CD14-positive monocyte (primary cell): Measurements from ENCODE around the gene NEK6. TPM values are rescaled to one million over a fixed set of nuclear protein-coding genes. Genes with fewer than 3 reads are reported as not detected.

Experiments used
- DNase-seq, 3 donors: peaks; one replicate each; pipeline ENCODE4 v3.0.0-alpha.2; 2011 to 2022
- H2AFZ ChIP-seq: 2 replicates; pipeline ENCODE4 v1.6.0; 2012; ENCODE audit warnings: mild to moderate bottlenecking, low read depth, low read length, inconsistent platforms; ENCODE audit not compliant: insufficient read depth, poor library complexity, severe bottlenecking
- H3K27ac ChIP-seq, 2 donors: 1 replicate in 1 of 2; 2 replicates in 1 of 2; pipeline ENCODE4 v1.5.1; 2012 to 2013; ENCODE audit warnings: low read length in 2 of 2, control low read depth in 1 of 2, inconsistent platforms in 1 of 2, low read depth in 1 of 2, mild to moderate bottlenecking in 1 of 2
- H3K27me3 ChIP-seq, 2 donors: one replicate each; pipeline versions ENCODE4 v1.6.0 to v1.6.1; 2011 to 2013; ENCODE audit warnings: low read length in 2 of 2; ENCODE audit not compliant: control insufficient read depth in 2 of 2, insufficient read depth in 2 of 2
- H3K36me3 ChIP-seq, 2 donors: replicated peaks in 1 of 2; 1 replicate in 1 of 2; 2 replicates in 1 of 2; pipeline versions ENCODE4 v1.5.1 to v1.6.1; 2012 to 2013; ENCODE audit warnings: low read length in 2 of 2, control low read depth in 1 of 2, inconsistent platforms in 1 of 2, mild to moderate bottlenecking in 1 of 2; ENCODE audit not compliant: insufficient read depth in 2 of 2, control insufficient read depth in 1 of 2
- H3K4me1 ChIP-seq, 2 donors: 1 replicate in 1 of 2; 2 replicates in 1 of 2; pipeline versions ENCODE4 v1.5.1 to v1.6.1; 2012 to 2013; ENCODE audit warnings: low read length in 2 of 2, control low read depth in 1 of 2, inconsistent platforms in 1 of 2, mild to moderate bottlenecking in 1 of 2, moderate library complexity in 1 of 2; ENCODE audit not compliant: insufficient read depth in 2 of 2, control insufficient read depth in 1 of 2
- H3K4me2 ChIP-seq: replicated peaks from 2 replicates; pipeline ENCODE3; 2012; ENCODE audit warnings: low read length, moderate library complexity, mild to moderate bottlenecking; ENCODE audit not compliant: poor library complexity, severe bottlenecking; ENCODE audit errors: extremely low read depth
- H3K4me3 ChIP-seq, 3 experiments: fragments of 200-600 bp in 1 of 3; sonication (generic) in 1 of 3; replicated peaks in 1 of 3; 1 replicate in 2 of 3; 2 replicates in 1 of 3; pipeline ENCODE4 v1.5.1; 2011 to 2013; ENCODE audit warnings: low read length in 3 of 3, mild to moderate bottlenecking in 3 of 3, control low read depth in 2 of 3, low read depth in 2 of 3, inconsistent platforms in 1 of 3, moderate library complexity in 1 of 3
- H3K79me2 ChIP-seq: 2 replicates; pipeline ENCODE4 v1.6.0; 2012; ENCODE audit warnings: mild to moderate bottlenecking, control low read depth, inconsistent platforms, low read length, moderate library complexity; ENCODE audit not compliant: insufficient read depth
- H3K9ac ChIP-seq: 2 replicates; pipeline ENCODE4 v1.6.0; 2017; ENCODE audit warnings: low read length, mild to moderate bottlenecking; ENCODE audit not compliant: insufficient read depth, poor library complexity, severe bottlenecking
- H3K9me3 ChIP-seq, 2 donors: replicated peaks in 1 of 2; 1 replicate in 1 of 2; 2 replicates in 1 of 2; pipeline versions ENCODE4 v1.5.1 to v1.6.1; 2012 to 2013; ENCODE audit warnings: low read length in 2 of 2, control low read depth in 1 of 2; ENCODE audit not compliant: control insufficient read depth in 1 of 2, insufficient read depth in 1 of 2
- H4K20me1 ChIP-seq: 2 replicates; pipeline ENCODE4 v1.6.0; 2012; ENCODE audit warnings: mild to moderate bottlenecking, low read length, control low read depth, moderate library complexity; ENCODE audit not compliant: insufficient read depth
- H3K27ac Mint-ChIP-seq, 7 donors: one replicate each; pipeline ENCODE4 v1.8.0; 2020; ENCODE audit warnings: mild to moderate bottlenecking in 7 of 7, mixed read lengths in 7 of 7, moderate library complexity in 6 of 7, inconsistent platforms in 2 of 7
- H3K27me3 Mint-ChIP-seq, 3 donors: one replicate each; pipeline ENCODE4 v1.8.0; 2021 to 2022; ENCODE audit warnings: low read depth in 3 of 3, mild to moderate bottlenecking in 3 of 3, mixed read lengths in 3 of 3, moderate library complexity in 3 of 3, inconsistent platforms in 1 of 3
- H3K36me3 Mint-ChIP-seq, 2 donors: one replicate each; pipeline ENCODE4 v1.8.0; 2020; ENCODE audit warnings: mixed read lengths in 2 of 2, inconsistent platforms in 1 of 2, mild to moderate bottlenecking in 1 of 2
- H3K4me1 Mint-ChIP-seq: one replicate; pipeline ENCODE4 v1.8.0; 2020; ENCODE audit warnings: mild to moderate bottlenecking, mixed read lengths
- H3K4me3 Mint-ChIP-seq, 2 donors: one replicate each; pipeline ENCODE4 v1.8.0; 2020; ENCODE audit warnings: mild to moderate bottlenecking in 2 of 2, mixed read lengths in 2 of 2, moderate library complexity in 1 of 2
- H3K9me3 Mint-ChIP-seq, 7 donors: one replicate each; pipeline ENCODE4 v1.8.0; 2020 to 2022; ENCODE audit warnings: mixed read lengths in 7 of 7, mild to moderate bottlenecking in 6 of 7, moderate library complexity in 6 of 7, inconsistent platforms in 2 of 7
- WGBS: methylation state at CpG from one replicate; pipeline ENCODE4 v1.1.5; 2013; ENCODE audit warnings: missing lambda C conversion rate; ENCODE audit not compliant: insufficient coverage; 5-methylcytosine and 5-hydroxymethylcytosine counted together
- intact Hi-C, 2 donors: fragments of 100-400 bp; cut with micrococcal nuclease; formaldehyde crosslinking; loops; one replicate each; pipeline versions ENCODE4 v1.15.0 to v1.15.1; 2023
- polyA plus RNA-seq, 3 donors: library from polyadenylated mRNA; depleted of rRNA in 1 of 3; unstranded in 2 of 3; stranded (reverse) in 1 of 3; fragments of 300-500 nt in 2 of 3; fragments of >200 nt in 1 of 3; fragmentation: Illumina TruSeq in 2 of 3; gene quantifications; 1 replicate in 2 of 3; 2 replicates in 1 of 3; pipeline ENCODE4 v1.2.3, GENCODE V29; 2012 to 2021
- TF ChIP-seq, protein P1 (sequence below): fragments of 200-600 bp; IDR thresholded peaks from one replicate; pipeline ENCODE4 v1.8.0; 2022; ENCODE audit warnings: antibody characterized with exemption, mild to moderate bottlenecking

The NEK6 gene
- polyA plus RNA-seq, 3 donors, result 26.1 to 46.0 (median 35.8) TPM

DNA sequence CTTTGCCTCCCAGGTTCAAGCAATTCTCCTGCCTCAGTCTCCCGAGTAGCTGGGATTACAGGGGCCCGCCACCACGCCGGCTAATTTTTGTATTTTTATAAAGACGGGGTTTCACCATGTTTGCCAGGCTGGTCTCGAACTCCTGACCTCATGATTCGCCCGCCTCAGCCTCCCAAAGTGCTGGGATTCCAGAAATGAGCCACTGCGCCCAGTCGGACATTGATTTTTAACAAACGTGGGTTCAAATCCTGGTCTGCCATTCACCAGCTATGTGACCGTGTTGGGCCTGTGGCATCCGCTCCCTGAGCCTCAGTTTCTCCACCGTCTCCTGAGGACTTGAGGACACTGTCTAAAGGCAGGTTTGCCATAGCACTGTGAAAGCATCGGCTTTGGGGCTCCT lies 41.8 kb upstream of the NEK6 start:
- no peaks in the 10 kb centered on the region for H3K27me3 Mint-ChIP-seq
- Histone ChIP-seq H3K9me3 (no peaks in the 10 kb centered on the region), H3K9ac (peak overlapping the region; percentile 57), H3K4me1 (peaks cover 82 to 88% of the 10 kb centered on the region in 2 donors), H3K36me3 (no peaks in the 10 kb centered on the region), H3K79me2 (peaks cover 3% of the 10 kb centered on the region), H2AFZ (no peak overlapping the region), H3K27me3 (no peaks in the 10 kb centered on the region), H4K20me1 (no peaks in the 10 kb centered on the region), H3K4me3 (peak overlapping the region in 1 of 3 experiments; percentile 53), H3K27ac (peak overlapping the region; percentile 97), H3K4me2 (peak overlapping the region; percentile 63)
- no peak for DNase-seq
- intact Hi-C loops, result loop anchor here (2.0 to 5.0 kb wide), 2 partner anchors 13 to 41 kb away; partner anchors contain the start of gene NEK6 (in 1 of the 2)
- peaks cover 0 to 5% of the 10 kb centered on the region in 2 donors for H3K36me3 Mint-ChIP-seq
- no peaks in the 10 kb centered on the region for H3K9me3 Mint-ChIP-seq
- H3K4me3 Mint-ChIP-seq, result no peak overlapping the region
- peak overlapping the region; percentile 97 to 100 (median 99) for H3K27ac Mint-ChIP-seq
- 89% methylated on average over 13 of the region's 15 CpGs for WGBS
- H3K4me1 Mint-ChIP-seq, result peaks cover 84% of the 10 kb centered on the region
- TF ChIP-seq, protein P1, sequence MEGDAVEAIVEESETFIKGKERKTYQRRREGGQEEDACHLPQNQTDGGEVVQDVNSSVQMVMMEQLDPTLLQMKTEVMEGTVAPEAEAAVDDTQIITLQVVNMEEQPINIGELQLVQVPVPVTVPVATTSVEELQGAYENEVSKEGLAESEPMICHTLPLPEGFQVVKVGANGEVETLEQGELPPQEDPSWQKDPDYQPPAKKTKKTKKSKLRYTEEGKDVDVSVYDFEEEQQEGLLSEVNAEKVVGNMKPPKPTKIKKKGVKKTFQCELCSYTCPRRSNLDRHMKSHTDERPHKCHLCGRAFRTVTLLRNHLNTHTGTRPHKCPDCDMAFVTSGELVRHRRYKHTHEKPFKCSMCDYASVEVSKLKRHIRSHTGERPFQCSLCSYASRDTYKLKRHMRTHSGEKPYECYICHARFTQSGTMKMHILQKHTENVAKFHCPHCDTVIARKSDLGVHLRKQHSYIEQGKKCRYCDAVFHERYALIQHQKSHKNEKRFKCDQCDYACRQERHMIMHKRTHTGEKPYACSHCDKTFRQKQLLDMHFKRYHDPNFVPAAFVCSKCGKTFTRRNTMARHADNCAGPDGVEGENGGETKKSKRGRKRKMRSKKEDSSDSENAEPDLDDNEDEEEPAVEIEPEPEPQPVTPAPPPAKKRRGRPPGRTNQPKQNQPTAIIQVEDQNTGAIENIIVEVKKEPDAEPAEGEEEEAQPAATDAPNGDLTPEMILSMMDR, result no peak

DNA sequence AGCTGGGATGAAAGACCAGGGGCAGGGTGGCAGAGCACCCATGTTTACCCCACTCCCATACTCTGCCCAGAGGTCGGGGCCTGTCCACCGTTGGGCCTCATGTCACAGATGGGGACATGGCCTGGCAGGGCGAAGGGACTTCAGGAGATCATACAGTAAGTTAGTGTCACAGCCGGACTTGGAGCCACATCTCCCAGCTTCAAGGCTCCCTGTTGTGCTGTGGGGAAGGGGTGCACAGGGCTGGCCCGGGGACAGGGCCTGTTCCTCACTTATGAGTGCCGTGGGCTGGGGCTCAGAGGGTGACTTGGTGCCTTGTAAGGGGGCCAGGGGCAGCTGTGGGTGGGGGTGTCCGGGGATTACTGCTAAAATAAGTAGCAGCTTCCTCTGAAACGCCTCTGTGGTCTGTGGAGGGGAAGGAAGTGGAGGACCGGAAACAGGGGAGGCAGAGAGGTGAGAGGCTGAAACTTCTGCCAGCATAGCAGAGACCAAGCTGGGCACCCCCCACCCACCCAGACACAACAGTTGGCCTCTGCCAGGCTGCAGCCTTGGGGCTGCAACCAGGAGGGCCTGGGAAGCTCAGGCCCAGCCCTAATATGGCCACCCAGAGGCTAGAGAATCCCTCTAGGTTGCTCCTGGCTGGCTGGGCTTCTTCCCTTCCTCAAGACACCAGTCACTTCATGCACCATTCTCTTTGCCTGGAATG lies 41.1 kb upstream of the NEK6 start:
- 0% methylated on average over 3 of the region's 9 CpGs for WGBS
- H3K4me2 ChIP-seq, result peak overlapping the region; percentile 63
- intact Hi-C loops, result loop anchor here (2.0 to 5.0 kb wide), 2 partner anchors 14 to 41 kb away; partner anchors contain the start of gene NEK6 (in 1 of the 2)
- Mint-ChIP-seq H3K27me3 (no peaks in the 10 kb centered on the region), H3K36me3 (peaks cover 0 to 5% of the 10 kb centered on the region in 2 donors), H3K27ac (peak overlapping the region; percentile 97 to 100 (median 99)), H3K9me3 (no peaks in the 10 kb centered on the region), H3K4me1 (peaks cover 88% of the 10 kb centered on the region), H3K4me3 (peak overlapping the region; percentile 31 to 77)
- peak overlapping the region; percentile 97 for H3K27ac ChIP-seq
- no peaks in the 10 kb centered on the region for H3K36me3 ChIP-seq
- H3K27me3 ChIP-seq, result no peaks in the 10 kb centered on the region
- TF ChIP-seq, protein P1, result no peak
- H2AFZ ChIP-seq, result peak overlapping the region; percentile 1
- H3K79me2 ChIP-seq, result peaks cover 3% of the 10 kb centered on the region
- peak; percentile 65 to 77 (median 76) for DNase-seq
- peak overlapping the region in 2 of 3 experiments; percentile 5 to 53 for H3K4me3 ChIP-seq
- no peaks in the 10 kb centered on the region for H3K9me3 ChIP-seq
- peaks cover 89 to 91% of the 10 kb centered on the region in 2 donors for H3K4me1 ChIP-seq
- H4K20me1 ChIP-seq, result no peaks in the 10 kb centered on the region
- peak overlapping the region; percentile 57 for H3K9ac ChIP-seq
